Right forelimb (tissue), 1 donor: ENCODE results near the gene ERMAP.

Experiments
- DNase-seq: peaks from one replicate; pipeline ENCODE4 v3.0.0-alpha.2; 2018

Gene ERMAP

GRCh38 chr1:42880384-42880783 lies 63.5 kb downstream of the ERMAP start:
- no peak for DNase-seq

DNA sequence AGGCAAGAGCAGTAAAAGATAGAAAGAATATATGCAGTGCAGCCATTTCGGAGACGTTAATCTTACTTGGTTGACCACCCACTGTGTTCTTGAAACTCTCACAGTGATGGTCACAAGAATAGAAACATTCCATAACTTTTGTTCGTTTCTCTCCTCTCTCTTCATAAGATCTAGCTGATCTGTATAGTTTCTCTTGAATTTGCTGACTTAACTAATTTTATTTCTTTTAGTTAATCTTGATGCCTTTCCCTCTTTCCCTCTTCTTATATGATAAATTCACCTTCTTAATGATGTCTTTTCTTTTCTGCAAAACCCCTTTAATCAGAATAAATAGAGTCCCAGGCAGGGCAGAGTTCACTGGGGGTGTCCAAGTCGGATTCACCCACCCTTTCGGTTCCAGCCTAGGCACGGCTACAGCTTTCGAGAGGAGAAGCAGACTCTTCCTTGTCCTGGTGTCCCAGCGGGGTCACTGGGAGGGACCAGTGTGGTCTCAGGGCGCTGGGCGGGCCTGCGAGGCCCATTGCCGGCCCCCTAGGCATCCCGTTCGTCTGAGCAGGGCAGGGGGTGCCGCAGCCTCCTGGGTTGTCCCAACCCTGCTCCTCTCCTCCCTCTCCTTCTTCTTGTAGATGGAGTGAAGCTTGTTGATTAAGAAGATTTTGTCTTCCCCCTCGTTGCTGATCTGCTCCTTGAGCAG lies 69.3 kb downstream of the ERMAP start:
- DNase-seq: no peak

- DNase-seq: no peak
Measured at GRCh38 chr1:42886800-42887199, 69.9 kb downstream of the ERMAP start.

DNA sequence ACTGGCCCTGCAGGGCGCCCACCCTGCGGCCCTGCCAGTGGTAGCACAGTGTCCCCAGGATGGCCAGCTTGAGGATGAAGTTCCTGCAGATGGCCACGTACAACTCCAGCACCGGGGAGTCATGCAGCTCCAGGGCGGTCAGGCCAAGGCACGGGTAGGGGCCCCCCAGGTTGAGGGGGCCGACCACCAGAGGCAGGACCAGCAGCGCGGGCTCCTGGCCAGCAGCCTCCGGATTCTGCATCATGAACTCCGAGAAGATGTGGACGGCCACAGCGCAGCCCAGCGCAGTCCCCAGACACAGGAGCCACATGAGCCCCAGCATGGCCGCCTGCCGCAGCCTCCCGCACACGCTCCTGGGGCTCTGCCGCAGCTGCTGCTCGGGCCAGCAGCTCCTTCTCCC lies 70.4 kb downstream of the ERMAP start:
- no peak for DNase-seq

- DNase-seq: no peak
Measured at GRCh38 chr1:42888013-42888633, 71.2 kb downstream of the ERMAP start.

GRCh38 chr1:42889264-42889663 lies 72.3 kb downstream of the ERMAP start:
- no peak for DNase-seq

GRCh38 chr1:42891465-42892138 lies 74.7 kb downstream of the ERMAP start:
- DNase-seq: no peak
